Esophagus squamous epithelium (tissue), 4 donors: ENCODE data around the gene SYT8.

Experiments
- POLR2A ChIP-seq, 4 donors: fragments of 450-650 bp; IDR thresholded peaks; one replicate each; pipeline ENCODE4 v1.6.1; 2017; ENCODE audit warnings: antibody characterized with exemption in 4 of 4, mild to moderate bottlenecking in 4 of 4, moderate library complexity in 3 of 4
- TF ChIP-seq, protein P1 (sequence below), 6 experiments: fragments of 450-650 bp in 4 of 6; fragments of 200-600 bp in 2 of 6; sonication (generic) in 2 of 6; IDR thresholded peaks; one replicate each; pipeline ENCODE4 v1.5.1; 2016 to 2019; ENCODE audit warnings: antibody characterized with exemption in 6 of 6, mild to moderate bottlenecking in 4 of 6, moderate library complexity in 4 of 6

DNA sequence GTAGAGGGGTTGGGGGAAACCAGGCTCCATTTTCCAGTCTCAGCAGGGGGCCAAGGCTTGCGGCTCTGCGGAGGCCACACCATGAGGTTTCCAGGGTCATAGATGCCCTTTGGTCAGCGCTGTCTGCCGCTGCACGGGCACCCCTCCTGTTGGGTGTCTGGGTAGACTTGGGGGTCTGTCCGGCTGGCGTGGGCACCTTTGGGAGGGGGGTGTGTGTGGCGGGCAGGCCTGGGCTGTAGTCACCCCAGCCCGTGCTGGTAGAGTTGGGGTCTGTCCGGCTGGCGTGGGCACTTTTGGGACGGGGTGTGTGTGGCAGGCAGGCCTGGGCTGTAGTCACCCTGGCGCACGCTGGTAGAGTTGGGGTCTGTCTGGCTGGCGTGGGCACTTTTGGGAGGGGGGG, 36.7 kb downstream of the SYT8 start:
- TF ChIP-seq, protein P1, sequence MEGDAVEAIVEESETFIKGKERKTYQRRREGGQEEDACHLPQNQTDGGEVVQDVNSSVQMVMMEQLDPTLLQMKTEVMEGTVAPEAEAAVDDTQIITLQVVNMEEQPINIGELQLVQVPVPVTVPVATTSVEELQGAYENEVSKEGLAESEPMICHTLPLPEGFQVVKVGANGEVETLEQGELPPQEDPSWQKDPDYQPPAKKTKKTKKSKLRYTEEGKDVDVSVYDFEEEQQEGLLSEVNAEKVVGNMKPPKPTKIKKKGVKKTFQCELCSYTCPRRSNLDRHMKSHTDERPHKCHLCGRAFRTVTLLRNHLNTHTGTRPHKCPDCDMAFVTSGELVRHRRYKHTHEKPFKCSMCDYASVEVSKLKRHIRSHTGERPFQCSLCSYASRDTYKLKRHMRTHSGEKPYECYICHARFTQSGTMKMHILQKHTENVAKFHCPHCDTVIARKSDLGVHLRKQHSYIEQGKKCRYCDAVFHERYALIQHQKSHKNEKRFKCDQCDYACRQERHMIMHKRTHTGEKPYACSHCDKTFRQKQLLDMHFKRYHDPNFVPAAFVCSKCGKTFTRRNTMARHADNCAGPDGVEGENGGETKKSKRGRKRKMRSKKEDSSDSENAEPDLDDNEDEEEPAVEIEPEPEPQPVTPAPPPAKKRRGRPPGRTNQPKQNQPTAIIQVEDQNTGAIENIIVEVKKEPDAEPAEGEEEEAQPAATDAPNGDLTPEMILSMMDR (IDR thresholded peaks at IDR 0.05) = no peak
- TF ChIP-seq POLR2A (IDR thresholded peaks at IDR 0.05) = no peak
